Fibroblast of skin of right biceps (primary cell): ENCODE measurements around the gene UEVLD.
A peak's percentile ranks its signal among the peaks of the same experiment; 100 is the strongest.
"Not testable (repeated sequence)": the region's sequence is repeated elsewhere in the genome, so short reads cannot be mapped to it uniquely, and the experiment has no call there.

Experiments used
- DNase-seq: peaks from one replicate; pipeline ENCODE4 v3.0.0-alpha.2; 2013

UEVLD gene

DNA sequence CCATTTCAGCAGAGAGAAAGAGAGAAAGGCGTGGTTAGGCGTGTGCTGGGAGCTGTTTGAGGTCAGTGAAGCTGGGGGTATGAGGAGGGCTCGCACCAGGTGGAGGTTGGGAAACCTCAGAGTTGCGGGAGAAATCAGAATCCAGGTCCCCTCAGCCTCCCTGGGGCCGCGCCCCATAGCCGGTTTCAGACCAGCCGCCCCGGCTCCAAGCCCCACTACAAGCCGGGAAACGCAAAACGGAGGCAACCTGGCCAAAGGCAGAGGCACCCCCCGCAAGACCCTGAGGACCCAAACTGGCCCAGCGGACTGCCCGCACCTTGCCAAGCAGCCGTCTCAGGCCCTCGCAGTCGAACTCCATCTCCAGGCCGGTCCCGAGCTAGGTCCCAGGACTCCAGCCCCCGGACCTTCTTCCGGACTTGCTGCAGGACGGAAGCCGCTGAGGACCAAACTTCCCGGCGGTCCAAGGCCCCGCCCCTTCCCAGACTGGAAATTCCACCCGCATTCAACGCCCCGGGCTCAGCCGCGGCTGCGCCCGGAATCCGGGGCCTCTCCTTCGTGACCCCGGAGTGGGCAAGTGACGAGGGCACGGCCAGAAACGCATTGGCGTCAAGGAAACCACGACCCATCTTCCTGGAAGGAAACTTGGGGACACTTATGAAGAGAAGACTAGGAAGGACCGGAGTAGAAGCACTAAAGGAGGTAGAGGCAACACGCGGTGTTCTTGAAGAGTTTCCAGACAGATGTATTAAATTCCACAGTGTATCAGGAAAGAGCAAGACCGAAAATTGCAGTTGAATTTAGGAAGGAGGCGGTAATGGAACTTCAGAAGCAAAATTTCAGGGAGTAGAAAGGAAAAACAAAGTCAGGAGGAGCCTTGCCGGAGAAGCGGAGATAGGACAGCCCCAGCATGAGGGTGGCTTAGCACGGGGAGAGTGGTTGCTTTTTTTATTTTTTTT is at the start of gene UEVLD:
UEVLD (minus strand) TSS at position 438 of the 956 bp plus-strand sequence; CDS start at position 358, 80 bp downstream.
- peak; percentile 90 for DNase-seq

DNA sequence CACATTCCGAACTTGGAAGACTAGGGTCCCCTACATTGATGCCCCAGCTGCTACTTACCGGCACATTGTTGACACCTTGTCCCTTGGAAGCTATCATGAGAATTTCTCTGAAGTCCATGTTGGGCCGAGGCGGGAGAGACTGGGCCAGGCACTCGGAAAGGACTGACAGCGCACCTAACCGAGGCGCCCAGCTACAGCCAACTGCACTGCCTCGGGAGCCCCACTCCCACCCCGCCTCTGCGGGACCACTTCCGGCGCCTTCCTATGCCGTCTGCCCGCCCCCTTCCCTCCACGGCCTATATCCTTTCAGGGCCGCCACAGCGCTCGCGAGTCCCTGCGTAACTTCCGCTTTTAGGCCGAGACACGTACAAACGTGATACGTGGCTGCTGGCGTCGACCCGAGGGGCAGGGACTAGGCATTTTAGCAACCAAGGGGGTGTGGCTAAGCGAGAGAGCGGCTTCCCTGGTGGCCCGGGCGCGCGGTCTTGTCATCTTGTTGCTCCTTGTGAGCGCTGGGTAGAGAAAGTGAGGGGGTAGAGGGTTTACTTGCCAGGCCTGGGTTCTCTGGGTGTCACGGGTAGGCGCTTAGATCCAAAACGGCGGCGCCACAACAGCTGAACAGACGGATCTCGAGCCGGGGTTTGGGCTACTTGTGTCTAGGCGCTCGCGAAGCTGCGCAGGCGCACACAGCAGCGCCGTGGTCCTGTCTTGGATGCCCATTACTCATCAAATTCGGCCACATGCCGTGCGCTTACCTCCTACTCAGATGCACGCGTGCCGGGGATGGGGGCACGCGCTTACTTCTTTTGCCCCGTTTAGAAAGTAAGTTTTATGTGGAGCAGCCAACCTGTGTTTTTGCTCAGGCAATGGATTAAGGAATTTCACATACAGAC is 45.9 kb upstream of the UEVLD start, which contains the start of gene SPTY2D1:
SPTY2D1 (minus strand) TSS at position 203 of the 893 bp plus-strand sequence; CDS start at position 118, 85 bp downstream.
- DNase-seq: peak; percentile 100

DNA sequence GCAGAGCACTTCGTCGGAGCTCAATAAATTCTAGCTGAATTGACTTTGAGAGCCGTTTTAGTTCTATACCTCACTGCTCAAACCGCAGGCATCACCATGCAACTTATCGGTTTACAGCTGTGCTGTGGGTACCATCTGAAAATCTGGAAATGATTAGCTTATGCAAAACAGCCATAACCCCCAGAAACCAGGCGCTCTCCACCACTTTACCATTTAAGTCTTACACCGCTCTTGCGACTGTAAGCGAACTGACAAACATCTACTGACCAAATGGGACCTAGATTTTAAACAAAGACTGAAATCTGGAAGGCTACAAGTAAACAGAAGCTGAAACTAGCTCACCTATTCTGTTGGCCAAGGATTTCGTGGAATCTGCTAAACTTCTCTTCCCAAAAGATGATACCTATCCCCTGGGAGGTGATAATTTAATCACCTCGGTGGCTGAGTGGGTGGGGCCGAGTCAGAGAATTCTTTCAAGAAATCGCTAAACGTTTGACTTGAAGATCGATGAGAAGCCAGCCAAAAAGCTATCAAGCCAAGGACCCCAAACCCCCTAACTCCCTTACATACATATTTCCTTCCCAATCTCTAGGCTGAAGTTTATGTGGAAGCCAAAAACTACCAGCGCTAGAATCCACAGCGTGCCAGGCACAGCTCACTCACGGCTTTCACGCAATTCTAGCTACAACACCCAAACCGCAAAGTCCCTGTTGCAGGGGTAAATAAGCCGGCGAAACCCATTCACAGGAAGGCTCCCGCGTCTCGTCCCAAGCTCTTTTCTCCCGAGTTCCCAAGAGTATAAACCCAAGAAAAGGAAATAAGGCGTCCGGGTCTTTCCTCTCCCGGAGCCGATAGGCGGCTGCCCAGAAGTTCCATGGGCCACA is 45.0 kb upstream of the UEVLD start:
- DNase-seq: peak; percentile 42

DNA sequence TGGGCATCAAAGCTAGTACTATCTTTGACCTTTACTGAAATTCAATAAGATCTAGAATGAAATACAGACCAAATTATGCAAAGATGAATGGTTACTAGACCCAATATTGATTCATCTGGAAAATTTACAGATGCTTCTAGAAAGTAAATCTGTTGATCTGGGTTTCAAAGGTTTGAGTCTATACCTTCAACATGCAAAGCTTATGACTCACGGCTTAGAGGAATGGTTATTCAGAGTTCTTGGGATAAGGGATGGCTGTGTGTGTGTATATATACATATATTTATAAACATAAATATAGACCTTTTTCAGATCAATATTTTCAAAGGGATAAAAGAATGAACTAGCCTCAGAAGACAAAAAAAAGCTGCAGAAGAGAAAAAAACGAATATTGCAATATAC is 44.3 kb upstream of the UEVLD start:
- DNase-seq: no peak

DNA sequence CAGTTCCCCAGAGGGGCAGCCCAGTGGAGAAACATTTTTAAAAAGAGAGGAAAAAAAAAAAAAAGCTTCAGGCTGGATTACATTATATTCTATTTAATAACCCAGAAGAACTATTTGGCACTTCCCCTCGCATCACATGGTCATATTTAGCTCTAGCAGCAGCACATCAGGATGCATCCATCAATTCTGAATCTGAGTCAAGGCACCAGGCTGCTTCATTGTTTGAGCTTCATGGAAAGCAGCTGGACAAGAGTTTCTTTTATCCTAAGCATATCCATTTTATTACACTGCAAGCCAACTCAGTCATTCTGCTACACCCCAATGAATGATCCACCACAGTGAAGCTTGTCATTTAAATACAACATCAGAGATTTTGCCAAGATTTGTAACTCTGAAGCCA is 35.6 kb upstream of the UEVLD start:
- DNase-seq: no peak

DNA sequence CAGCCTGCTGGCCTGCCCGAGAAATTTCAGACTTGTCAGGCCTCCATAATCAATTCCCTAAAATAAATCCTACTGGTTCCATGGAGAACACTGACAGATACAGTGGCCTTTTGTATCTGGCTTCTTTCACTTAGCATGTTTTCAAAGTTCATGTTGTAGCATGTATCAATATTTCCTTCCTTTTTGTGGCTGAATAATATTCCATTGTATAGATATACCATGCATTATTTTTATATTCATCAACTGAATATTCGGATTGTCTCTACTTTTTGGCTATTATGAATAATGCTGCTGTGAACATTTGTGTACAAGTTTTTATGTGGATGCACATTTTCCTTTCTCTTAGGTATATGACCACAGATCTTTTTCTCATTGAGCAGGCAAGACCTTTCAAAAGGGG is 35.2 kb upstream of the UEVLD start:
- no peak for DNase-seq

DNA sequence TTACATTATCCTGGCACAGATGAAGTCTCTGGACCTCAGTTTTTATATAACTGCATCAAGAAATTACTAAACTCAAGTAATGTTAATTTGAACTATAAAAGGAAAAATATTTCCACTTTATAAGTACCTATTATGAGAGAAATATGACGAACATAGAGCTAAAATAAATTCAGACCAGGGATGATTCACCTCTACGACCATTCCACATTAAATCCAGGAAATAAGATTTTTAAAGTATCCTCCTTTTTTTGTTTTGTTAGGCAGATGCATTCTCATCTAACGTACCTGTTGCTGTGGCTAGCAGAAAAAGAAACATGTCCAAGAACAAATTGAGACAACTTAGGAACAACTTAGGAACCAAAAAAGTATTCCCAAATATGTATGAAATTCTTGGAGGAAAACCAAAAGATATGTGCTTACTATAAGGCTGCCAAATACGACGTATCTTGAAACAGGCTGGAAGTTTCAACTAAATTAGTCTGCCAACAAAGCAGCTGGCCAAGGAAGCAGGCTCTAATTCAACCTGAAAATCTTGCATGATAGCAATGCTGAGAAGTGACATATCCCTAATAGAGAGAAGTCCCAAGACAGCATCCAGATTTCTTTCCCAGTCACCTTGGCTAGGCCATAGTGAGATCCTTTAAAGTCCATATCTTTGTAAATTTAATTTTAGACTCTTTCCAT is 29.9 kb upstream of the UEVLD start:
- DNase-seq: peak; percentile 31

DNA sequence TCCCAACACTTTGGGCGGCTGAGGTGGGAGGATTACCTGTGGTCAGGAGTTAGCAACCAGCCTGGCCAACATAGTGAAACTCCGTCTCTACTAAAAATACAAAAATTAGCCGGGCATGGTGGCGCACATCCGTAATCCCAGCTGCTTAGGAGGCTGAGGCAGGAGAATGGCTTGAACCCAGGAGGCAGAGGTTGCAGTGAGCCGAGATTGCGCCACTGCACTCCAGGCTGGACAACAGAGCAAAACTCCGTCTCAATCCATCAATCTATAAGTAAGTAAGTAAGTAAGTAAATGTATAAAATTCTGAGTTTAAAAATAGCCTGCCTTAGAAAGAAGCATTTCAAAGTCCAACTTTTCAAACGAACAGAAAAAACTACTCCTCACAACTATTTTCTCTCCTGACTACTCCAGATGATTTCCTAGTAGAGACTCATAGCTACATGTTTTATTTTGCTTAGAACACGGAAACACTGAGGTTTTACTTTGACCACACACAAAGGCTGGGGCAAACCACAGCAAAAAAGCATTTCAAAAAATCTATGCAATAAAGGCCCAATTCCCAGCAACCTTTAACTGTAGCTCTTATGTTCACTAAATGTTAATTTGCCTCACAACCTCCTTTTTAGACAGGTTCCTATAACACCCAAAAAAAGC is 29.3 kb upstream of the UEVLD start:
- DNase-seq: peak; percentile 48

DNA sequence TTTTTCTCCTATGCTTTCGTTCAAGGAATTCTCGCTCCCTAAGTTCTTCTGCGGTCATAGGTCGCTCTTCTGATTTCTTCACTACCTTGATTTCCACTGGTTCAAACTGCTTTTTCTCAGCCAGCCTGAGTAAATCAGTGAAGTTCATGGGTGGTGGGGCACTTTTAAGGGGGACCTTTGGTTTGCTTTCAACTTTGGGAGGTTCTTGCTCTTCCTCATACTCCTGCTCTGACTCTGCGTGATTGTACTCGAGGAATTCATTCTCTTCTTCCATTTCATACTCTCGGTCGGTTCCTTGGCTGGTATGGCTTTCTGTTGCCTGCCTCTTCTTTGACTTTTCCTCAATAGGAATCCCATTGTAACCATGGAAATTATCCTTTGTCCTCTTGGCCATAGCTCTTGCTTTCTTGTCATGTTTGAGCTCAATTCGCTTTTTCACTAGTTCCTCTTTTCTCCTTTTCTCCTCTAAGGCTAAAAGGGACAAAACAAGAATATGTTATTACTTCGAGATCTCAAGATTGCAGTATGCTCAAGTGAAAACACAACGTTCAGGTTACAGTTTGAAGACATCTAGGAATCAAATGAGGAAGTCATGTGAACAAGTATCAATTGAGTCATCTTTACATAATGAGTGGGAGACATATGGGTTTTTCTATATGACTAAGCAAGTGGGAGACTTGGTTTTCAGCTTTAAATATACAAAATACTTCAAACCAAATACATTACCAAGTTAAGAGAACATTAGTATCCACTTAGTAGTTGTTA is 27.3 kb upstream of the UEVLD start:
- peak; percentile 37 for DNase-seq

DNA sequence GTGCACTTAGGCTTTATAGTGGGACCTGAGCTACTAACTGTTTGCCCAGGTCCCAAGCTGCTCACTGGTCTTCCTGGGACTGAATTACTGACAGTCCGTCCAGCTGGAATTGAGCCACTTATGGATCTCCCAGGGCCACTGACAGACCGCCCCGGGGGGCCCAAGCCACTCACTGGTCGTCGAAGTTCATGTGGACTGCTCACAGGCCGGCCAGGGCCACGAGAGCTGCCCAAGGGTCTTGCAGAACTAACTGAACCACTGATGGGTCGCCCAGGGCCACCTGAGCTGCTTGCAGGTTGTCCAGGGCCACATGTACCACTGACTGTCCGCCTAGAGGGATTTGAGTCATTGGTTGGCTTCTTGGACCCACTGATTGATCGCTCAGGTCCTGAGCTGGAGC is 26.1 kb upstream of the UEVLD start:
- DNase-seq: no peak

DNA sequence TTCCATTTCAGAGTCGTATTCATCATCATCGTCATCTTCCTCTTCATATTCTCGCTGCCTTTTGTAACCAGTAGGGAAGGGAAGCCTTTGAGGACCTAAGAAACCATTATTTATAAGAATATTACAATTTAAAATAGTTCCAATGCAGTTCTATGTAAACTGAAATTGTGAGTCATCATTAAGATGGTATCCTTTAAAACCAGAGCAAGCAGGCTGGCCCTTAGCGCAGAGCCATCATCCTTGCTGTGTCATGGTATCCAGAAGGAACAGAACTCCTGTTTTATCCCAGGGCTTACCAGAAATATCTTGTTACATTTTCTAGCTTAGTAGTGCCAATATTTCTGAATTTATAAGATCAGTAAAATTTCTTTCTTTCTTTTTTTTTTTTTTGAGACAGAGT is 23.9 kb upstream of the UEVLD start:
- no peak for DNase-seq

DNA sequence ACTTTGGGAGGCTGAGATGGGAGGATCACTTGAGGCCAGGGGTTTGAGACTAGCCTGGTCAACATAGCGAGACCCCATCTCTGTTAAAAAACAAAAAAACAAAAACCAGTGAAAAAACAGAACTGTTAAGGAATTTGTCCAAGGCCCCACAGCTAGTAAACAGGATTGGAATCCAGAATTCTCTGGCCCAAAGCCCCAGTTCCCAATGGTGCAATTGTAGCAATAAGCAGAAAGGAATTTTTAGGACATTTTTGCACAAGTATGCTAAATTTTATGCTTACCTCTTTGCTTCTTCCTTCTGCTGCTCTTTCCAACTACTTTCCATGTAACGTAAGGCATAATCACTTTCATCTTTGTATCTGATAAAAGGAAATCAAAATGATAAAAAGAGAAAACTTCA is 22.7 kb upstream of the UEVLD start:
- no peak for DNase-seq

DNA sequence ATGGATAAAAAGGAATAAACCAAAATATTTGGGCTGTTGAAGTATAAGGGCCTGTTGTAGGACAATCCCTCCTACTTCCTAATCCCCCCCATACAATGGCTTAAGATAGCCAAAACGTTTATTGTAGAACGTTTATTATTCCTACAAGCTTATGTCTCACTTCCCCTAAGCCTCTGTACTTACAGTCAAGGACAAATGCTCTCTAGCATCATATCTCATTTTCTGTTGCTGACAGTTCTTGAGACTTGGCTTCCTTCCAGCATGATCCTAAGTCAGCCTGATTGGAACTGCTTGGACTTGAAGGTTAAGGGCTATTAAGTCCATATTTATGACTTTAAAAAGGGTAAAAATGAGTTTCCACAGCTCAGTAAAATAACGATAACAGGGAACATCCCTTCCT is 19.8 kb upstream of the UEVLD start:
- no peak for DNase-seq

DNA sequence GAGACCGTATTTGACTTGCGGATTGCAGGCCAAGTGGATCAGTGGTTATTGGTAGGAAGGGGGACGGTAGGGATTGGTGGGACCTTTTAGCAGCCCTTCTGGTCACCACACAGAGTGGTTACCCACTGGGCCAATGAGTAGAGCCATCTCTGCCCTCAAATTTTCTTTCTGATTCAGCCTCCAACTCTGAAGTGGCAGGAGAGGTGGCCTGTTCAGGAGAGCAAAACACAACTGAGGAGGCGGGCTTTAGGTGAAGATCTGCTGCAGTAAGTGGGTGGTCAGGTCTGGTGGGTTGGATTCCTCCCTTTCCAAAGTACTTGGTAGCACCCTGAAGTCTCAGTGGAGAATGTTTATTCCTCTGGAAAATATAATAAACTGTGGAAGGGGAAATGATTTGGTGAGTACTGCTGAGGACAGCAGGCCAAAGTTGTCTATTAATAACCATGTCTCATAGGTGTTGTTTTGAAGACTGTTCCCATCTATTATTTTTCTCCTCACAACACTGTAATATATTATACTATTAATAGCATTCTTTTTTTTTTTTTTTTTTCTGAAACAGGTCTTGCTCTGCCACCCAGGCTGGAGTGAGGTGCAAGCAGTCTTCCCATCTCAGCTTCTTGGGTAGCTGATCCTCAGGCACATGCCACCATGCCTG is 12.5 kb upstream of the UEVLD start:
- DNase-seq: no peak

DNA sequence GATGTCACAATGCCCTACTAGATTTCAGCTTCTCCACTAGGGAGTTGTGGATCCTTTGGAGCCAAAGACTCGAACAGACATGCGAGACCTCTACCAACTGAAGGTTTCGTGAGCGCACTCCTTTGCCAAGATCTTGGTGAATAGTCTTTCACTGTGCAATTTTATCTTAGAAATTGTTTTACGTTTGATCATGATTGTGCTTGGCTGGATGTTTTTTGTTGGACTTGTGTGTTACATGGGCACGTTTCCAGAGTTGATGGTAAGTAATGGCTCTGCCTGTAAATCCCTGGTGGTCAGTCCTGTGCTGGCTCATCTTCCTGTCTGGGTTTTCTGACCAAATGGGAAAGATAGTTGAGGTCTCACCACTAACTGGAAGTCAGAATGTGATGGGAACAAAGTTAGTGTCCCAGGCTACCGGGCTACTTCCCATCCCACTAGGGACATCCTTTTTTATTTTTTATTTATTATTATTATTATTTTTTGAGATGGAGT is 11.3 kb upstream of the UEVLD start, which contains the start of gene MISFA:
MISFA (plus strand) TSS at position 51 of the 492 bp plus-strand sequence; CDS start at position 191, 140 bp downstream.
- peak; percentile 15 for DNase-seq

DNA sequence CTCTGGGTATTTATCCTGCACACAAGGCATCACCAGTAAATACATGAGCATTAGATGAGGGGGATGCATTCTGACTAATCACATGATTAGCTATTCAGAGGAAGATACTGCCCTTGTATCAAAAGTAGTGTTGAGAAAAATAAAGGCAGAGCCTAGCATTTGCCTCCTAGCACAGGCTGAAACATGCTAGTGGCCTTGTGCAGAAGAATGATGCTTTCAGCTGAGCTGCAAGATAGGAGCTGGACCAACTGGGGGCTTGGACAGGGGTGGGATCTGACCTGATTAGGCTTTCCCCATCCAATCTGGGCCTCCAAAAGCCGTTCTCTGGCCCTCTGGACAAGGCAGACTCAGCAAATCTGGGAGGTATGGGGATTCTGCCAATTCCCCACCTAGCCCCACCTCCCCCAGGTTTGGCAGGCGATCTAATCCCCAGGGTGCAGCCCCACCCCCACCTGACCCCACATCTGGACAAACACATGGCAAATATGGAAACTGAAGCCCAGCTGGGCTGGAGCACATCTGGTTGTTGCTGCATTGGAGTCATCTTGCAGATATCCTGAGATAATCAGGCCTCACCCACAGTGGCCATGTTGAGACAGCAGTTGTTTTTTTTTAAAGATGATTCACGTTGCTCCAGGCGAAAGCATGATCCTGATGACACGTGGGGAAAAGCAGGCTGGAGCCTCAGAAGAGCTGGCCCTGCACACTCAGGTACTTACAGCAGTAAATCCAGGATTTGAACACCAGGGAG is 6.6 kb upstream of the UEVLD start:
- DNase-seq: no peak

DNA sequence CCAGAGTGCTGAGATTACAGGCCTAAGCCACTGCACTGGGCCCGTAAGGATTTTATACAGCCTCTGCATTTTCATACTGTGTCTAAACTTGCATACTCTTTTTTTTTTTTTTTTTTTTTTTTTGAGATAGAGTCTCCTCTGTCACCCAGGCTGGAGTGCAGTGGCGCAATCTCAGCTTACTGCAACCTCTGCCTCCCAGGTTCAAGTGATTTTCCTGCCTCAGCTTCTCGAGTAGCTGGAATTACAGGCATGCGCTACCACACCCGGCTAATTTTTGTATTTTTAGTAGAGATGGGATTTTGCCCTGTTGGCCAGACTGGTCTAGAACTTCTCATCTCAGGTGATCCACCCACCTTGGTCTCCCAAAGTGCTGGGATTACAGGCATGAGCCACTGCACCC is 5.6 kb upstream of the UEVLD start:
- not testable (repeated sequence) for DNase-seq

DNA sequence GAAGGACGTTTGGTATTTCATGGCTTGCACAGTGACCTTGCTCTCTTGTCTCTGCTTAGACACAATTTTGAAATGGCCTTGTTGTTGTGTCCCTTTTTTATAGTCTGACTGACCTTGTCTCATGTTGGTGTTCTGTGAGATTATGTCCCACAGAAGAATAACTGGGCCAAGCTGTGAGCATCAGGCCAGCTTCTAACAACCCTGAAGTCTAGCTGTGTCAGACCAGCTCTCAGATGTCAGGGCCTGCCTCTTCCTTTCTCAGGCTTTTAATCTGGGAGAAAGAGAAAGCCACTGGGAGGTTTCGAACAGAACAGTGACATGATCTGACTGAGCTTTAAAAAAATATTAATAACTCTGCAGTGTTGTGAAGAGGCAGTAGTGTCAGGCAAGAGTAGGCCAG is 2.0 kb upstream of the UEVLD start:
- DNase-seq: no peak

DNA sequence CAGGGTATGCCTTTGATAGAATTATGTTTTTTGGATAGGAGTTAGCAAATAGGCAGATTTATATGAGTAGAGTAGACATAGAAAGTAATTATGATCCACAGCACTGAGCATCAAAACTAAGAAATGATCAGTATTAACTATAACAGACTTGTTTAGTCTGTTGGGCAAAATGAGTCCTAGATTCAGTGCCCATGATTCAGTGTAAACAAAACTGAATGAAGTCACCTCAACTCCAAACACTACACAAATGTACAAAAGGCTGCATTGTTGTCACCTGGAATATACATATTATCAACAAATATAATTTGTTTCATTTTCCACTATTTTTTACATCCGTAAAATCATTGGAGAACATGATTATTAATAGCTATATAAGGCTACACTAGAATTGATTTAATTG is 6.7 kb downstream of the UEVLD start:
- no peak for DNase-seq
